GM23248 (cell line): ENCODE results near the gene POLR2M. TPM values are rescaled to one million over a fixed set of nuclear protein-coding genes. Genes with fewer than 3 reads are reported as not detected.

Experiments
- DNase-seq: peaks from one replicate; pipeline ENCODE4 v3.0.0-alpha.2; 2015
- H2AFZ ChIP-seq: fragments of 200-600 bp; sonication (generic); 2 replicates; pipeline ENCODE4 v1.6.1; 2016; ENCODE audit warnings: antibody characterized with exemption
- H3F3A ChIP-seq: fragments of 200-600 bp; sonication (generic); 2 replicates; pipeline ENCODE4 v1.6.1; 2016; ENCODE audit warnings: mild to moderate bottlenecking, antibody characterized with exemption, mixed run types; ENCODE audit not compliant: insufficient read depth
- H3K27ac ChIP-seq: fragments of 200-600 bp; sonication (generic); 2 replicates; pipeline ENCODE4 v1.5.1; 2016; ENCODE audit warnings: mild to moderate bottlenecking
- H3K27me3 ChIP-seq: fragments of 200-600 bp; sonication (generic); replicated peaks from 2 replicates; pipeline ENCODE4 v1.6.1; 2016; ENCODE audit warnings: mild to moderate bottlenecking; ENCODE audit not compliant: insufficient read depth
- H3K36me3 ChIP-seq: fragments of 200-600 bp; sonication (generic); 2 replicates; pipeline ENCODE4 v1.6.1; 2016; ENCODE audit warnings: low read depth, mild to moderate bottlenecking
- H3K4me1 ChIP-seq: fragments of 200-600 bp; sonication (generic); 2 replicates; pipeline ENCODE4 v1.6.1; 2016; ENCODE audit warnings: mild to moderate bottlenecking; ENCODE audit not compliant: insufficient read depth
- H3K4me2 ChIP-seq: fragments of 200-600 bp; sonication (generic); one replicate; pipeline ENCODE4 v1.6.1; 2016; ENCODE audit warnings: mild to moderate bottlenecking; ENCODE audit not compliant: unreplicated experiment
- H3K4me3 ChIP-seq: fragments of 200-600 bp; sonication (generic); 2 replicates; pipeline ENCODE4 v1.5.1; 2016; ENCODE audit warnings: mild to moderate bottlenecking
- H3K79me2 ChIP-seq: fragments of 200-600 bp; sonication (generic); 2 replicates; pipeline ENCODE4 v1.6.1; 2016; ENCODE audit warnings: mild to moderate bottlenecking; ENCODE audit not compliant: insufficient read depth
- H3K9ac ChIP-seq: fragments of 200-600 bp; sonication (generic); 2 replicates; pipeline ENCODE4 v1.6.1; 2016; ENCODE audit warnings: mild to moderate bottlenecking
- H3K9me2 ChIP-seq: fragments of 200-600 bp; sonication (generic); 2 replicates; pipeline ENCODE4 v1.6.1; 2016; ENCODE audit warnings: mixed run types, mild to moderate bottlenecking, moderate library complexity; ENCODE audit not compliant: insufficient read depth
- H3K9me3 ChIP-seq: fragments of 200-600 bp; sonication (generic); one replicate; pipeline ENCODE4 v1.6.1; 2017; ENCODE audit warnings: low read depth
- H4K20me1 ChIP-seq: fragments of 200-600 bp; sonication (generic); 2 replicates; pipeline ENCODE4 v1.6.0; 2016; ENCODE audit not compliant: insufficient read depth
- EZH2 ChIP-seq: fragments of 200-600 bp; sonication (generic); IDR thresholded peaks from 2 replicates; pipeline ENCODE4 v1.6.1; 2018; ENCODE audit warnings: antibody characterized with exemption, mild to moderate bottlenecking; ENCODE audit not compliant: insufficient read depth, poor library complexity, severe bottlenecking
- EZH2phosphoT487 ChIP-seq: fragments of 200-600 bp; sonication (generic); IDR thresholded peaks from 2 replicates; pipeline ENCODE4 v1.6.1; 2018; ENCODE audit warnings: antibody characterized with exemption, moderate library complexity, mild to moderate bottlenecking, low read depth; ENCODE audit not compliant: insufficient read depth
- WGBS, 2 experiments: methylation state at CpG; one replicate each; pipeline ENCODE4 v1.1.6; 2015 to 2017; ENCODE audit warnings: low lambda C conversion rate in 2 of 2, low coverage in 1 of 2; ENCODE audit errors: missing lambda C conversion rate in 2 of 2; 5-methylcytosine and 5-hydroxymethylcytosine counted together
- in situ Hi-C: fragments of 300-500 bp; cut with MboI; formaldehyde crosslinking; loops from 2 replicates; pipeline ENCODE4 v1.15.0; 2020
- polyA plus RNA-seq: library from polyadenylated mRNA; unstranded; fragments of >200 nt; fragmentation: Nextera tagmentation; extraction: Ambion mirVana; gene quantifications from 2 replicates; pipeline ENCODE4 v1.2.1, GENCODE V29; 2016
- total RNA-seq: library from RNA; depleted of rRNA; stranded (reverse); fragments of >200 nt; shearing (Covaris generic); gene quantifications from 2 replicates; pipeline ENCODE4 v1.2.3, GENCODE V29; 2014

POLR2M gene
- total and polyA plus RNA-seq, 2 experiments from 2014 or later, result 38.6 to 226 TPM

DNA sequence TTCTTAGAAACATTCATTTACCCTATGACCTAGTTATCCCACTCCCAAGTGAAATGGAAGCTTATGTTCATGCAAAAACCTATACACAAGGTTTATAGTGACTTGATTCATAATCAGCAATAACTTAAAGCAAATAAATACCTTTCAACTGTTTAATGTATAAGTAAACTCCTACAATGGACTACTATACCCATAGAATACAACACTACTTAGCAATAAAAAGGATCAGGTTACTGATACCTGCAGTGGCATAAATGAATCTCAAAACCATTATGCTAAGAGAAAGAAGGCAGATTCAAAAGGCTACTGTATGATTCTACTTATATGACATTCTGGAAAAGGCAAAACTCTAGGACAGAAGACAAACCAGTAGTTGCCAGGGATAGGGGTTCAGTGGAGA lies 8.3 kb upstream of the POLR2M start:
- H3K9me2 ChIP-seq, result 0 out of 2 replicates have a peak, but pooled peaks cover 4% of the 10 kb centered on the region
- H3F3A ChIP-seq, result peaks cover 26% of the 10 kb centered on the region; the same call in 1 of the 2 replicates
- no peaks in the 10 kb centered on the region for H3K36me3 ChIP-seq
- no peak overlapping the region for H3K27ac ChIP-seq
- DNase-seq, result no peak
- H3K27me3 ChIP-seq, result no peaks in the 10 kb centered on the region
- no peaks in the 10 kb centered on the region for H3K79me2 ChIP-seq
- in situ Hi-C loops, result no loop called here
- H3K4me3 ChIP-seq, result no peak overlapping the region
- H2AFZ ChIP-seq, result no peak overlapping the region
- no peaks in the 10 kb centered on the region for H4K20me1 ChIP-seq
- no peak overlapping the region for H3K9ac ChIP-seq
- H3K9me3 ChIP-seq, result no peaks in the 10 kb centered on the region
- TF ChIP-seq EZH2phosphoT487 (no peak), EZH2 (no peak)
- H3K4me2 ChIP-seq, result no peak overlapping the region
- peaks cover 32% of the 10 kb centered on the region for H3K4me1 ChIP-seq

DNA sequence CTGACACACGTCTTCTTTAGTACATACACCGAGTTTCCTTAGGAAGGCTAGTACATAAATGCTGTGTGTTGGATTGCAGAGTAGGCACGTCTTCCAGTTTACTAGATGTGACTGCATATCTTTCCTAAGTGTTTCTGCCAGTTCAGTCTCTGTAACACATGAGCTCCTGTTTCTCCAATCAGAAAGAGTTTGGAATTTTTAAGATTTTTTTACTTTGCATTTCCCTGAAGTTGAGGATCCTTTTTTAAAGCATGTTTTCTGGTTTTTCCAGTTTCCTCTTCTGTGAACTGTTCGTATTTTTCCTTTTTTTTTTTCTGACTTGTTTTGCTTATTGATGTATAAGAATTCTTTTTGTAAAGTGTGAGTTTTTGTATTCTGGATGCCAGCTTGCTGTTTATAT lies 7.5 kb upstream of the POLR2M start:
- H3F3A ChIP-seq, result peaks cover 23% of the 10 kb centered on the region
- in situ Hi-C loops, result no loop called here
- H3K9ac ChIP-seq, result no peak overlapping the region
- no peaks in the 10 kb centered on the region for H3K79me2 ChIP-seq
- H3K9me3 ChIP-seq, result no peaks in the 10 kb centered on the region
- TF ChIP-seq EZH2phosphoT487 (no peak), EZH2 (no peak)
- WGBS, 2 experiments, result 72 to 77% methylated on average over 4 of the region's 4 CpGs
- H3K27ac ChIP-seq, result no peak overlapping the region
- no peak for DNase-seq
- H2AFZ ChIP-seq, result no peak overlapping the region
- no peaks in the 10 kb centered on the region for H3K36me3 ChIP-seq
- no peak overlapping the region for H3K4me2 ChIP-seq
- H3K27me3 ChIP-seq, result no peaks in the 10 kb centered on the region
- H3K4me3 ChIP-seq, result no peak overlapping the region
- no peaks in the 10 kb centered on the region for H4K20me1 ChIP-seq
- 0 out of 2 replicates have a peak, but pooled peaks cover 4% of the 10 kb centered on the region for H3K9me2 ChIP-seq
- H3K4me1 ChIP-seq, result peaks cover 26% of the 10 kb centered on the region

DNA sequence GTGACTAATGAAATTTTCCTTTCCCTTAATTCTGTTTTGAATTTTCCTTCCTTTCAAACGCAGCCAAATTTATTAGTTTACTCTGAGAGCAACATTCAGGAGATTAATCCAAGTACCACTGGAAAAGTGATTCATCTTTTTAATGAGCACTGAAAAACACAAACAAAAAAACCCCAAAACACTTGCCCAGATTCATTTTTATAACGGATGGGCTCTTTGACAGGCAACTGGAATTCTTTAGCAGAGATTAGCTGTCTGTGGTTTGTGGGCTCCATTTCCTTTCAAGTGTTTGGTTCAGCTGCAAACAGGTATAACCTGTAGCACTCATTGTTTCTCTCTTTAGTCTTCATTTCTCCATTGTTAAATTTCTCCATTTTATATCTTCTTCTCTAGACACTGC lies 3.1 kb upstream of the POLR2M start:
- Histone ChIP-seq H4K20me1 (no peaks in the 10 kb centered on the region), H3K4me1 (peaks cover 9% of the 10 kb centered on the region), H3F3A (no peaks in the 10 kb centered on the region; the same call in 1 of the 2 replicates), H3K79me2 (peaks cover 18% of the 10 kb centered on the region), H2AFZ (no peak overlapping the region), H3K9ac (no peak overlapping the region), H3K4me2 (no peak overlapping the region), H3K4me3 (no peak overlapping the region), H3K27me3 (no peaks in the 10 kb centered on the region), H3K9me3 (no peaks in the 10 kb centered on the region), H3K9me2 (0 out of 2 replicates have a peak, but pooled peaks cover 4% of the 10 kb centered on the region), H3K27ac (no peak overlapping the region), H3K36me3 (no peaks in the 10 kb centered on the region)
- no peak for DNase-seq
- in situ Hi-C loops, result no loop called here
- WGBS, 2 experiments, result 6 to 8% methylated on average over 2 of the region's 2 CpGs
- TF ChIP-seq EZH2phosphoT487 (no peak), EZH2 (no peak)

DNA sequence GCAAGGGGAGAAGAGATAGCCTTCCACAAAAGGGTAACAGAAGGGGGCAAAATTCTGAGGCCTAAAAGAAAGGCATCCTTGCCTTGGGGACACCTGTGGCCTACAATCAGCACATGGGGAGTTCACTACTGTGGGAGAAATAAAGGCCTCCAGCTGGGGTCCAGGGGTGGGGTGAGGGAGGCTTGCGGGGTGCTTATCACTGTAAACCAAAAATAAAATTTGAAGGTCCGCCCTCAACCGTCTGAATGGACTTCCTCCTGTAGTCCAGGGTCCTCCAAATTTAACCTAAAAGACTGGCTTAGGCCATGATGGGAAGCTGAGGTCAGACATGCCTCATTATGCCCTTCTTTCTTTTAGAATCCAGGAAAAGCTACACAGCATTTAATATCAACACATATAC lies 2.1 kb upstream of the POLR2M start:
- TF ChIP-seq EZH2phosphoT487 (no peak), EZH2 (no peak)
- WGBS, 2 experiments, result 95 to 100% methylated on average over 3 of the region's 3 CpGs

More for the DNA sequence above, 2.1 kb upstream of the POLR2M start:
- Histone ChIP-seq H3K4me3 (no peak overlapping the region), H3K4me1 (peaks cover 12% of the 10 kb centered on the region), H3K9me3 (no peaks in the 10 kb centered on the region), H3K27ac (no peak overlapping the region), H3K9me2 (0 out of 2 replicates have a peak, but pooled peaks cover 4% of the 10 kb centered on the region), H3K9ac (no peak overlapping the region), H2AFZ (no peak overlapping the region), H3K36me3 (0 out of 2 replicates have a peak, but pooled peaks cover 5% of the 10 kb centered on the region), H3K27me3 (no peaks in the 10 kb centered on the region), H3F3A (no peaks in the 10 kb centered on the region; the same call in 1 of the 2 replicates), H3K79me2 (peaks cover 28% of the 10 kb centered on the region), H3K4me2 (no peak overlapping the region), H4K20me1 (no peaks in the 10 kb centered on the region)
- no peak for DNase-seq
- in situ Hi-C loops, result no loop called here
